Mucosa of gallbladder (tissue), 1 donor: ENCODE results near the gene IRF6. TPM values are rescaled to one million over a fixed set of nuclear protein-coding genes. Genes with fewer than 3 reads are reported as not detected.
A peak's percentile ranks its signal among the peaks of the same experiment; 100 is the strongest.
"Not testable (repeated sequence)": the region's sequence is repeated elsewhere in the genome, so short reads cannot be mapped to it uniquely, and the experiment has no call there.

Source experiments
- DNase-seq: peaks from one replicate; pipeline ENCODE4 v3.0.0-alpha.2; 2020; ENCODE audit warnings: low spot score
- total RNA-seq: library from RNA; stranded (reverse); gene quantifications from one replicate; pipeline ENCODE4 v1.2.1, GENCODE V29; 2021
- donor health status: DM: no; HTN: no; CAD: no.

IRF6 gene
- total RNA-seq, 1 donor from 2014 or later = 104 TPM

GRCh38 chr1:209823143-209824041 lies 17.4 kb upstream of the IRF6 start:
- no peak for DNase-seq

GRCh38 chr1:209822706-209823105 lies 16.8 kb upstream of the IRF6 start:
- no peak for DNase-seq

GRCh38 chr1:209820986-209821385 lies 15.0 kb upstream of the IRF6 start:
- no peak for DNase-seq

- DNase-seq = no peak
Measured at GRCh38 chr1:209819058-209819457, 13.1 kb upstream of the IRF6 start.

GRCh38 chr1:209817691-209818090 lies 11.7 kb upstream of the IRF6 start:
- DNase-seq = no peak

- DNase-seq = no peak
Measured at GRCh38 chr1:209816923-209817322, 11.0 kb upstream of the IRF6 start.

GRCh38 chr1:209815931-209816341 lies 10.0 kb upstream of the IRF6 start:
- DNase-seq = no peak

- DNase-seq = no peak
Measured at GRCh38 chr1:209815490-209815889, 9.5 kb upstream of the IRF6 start.

- DNase-seq = no peak
Measured at GRCh38 chr1:209813902-209814301, 8.0 kb upstream of the IRF6 start.

GRCh38 chr1:209810783-209811182 lies 4.8 kb upstream of the IRF6 start:
- no peak for DNase-seq

- DNase-seq = no peak
Measured at GRCh38 chr1:209809611-209810010, 3.7 kb upstream of the IRF6 start.

- DNase-seq = no peak
Measured at GRCh38 chr1:209808059-209808581, 2.2 kb upstream of the IRF6 start.

GRCh38 chr1:209807509-209807908 lies 1.6 kb upstream of the IRF6 start:
- DNase-seq = no peak

- DNase-seq = no peak
Measured at GRCh38 chr1:209805341-209805781, 581 bp downstream of the IRF6 start.

- DNase-seq = no peak
Measured at GRCh38 chr1:209803568-209803967, 2.4 kb downstream of the IRF6 start.

GRCh38 chr1:209802780-209803152 lies 3.2 kb downstream of the IRF6 start:
- no peak for DNase-seq

- peak; percentile 80 for DNase-seq
Measured at GRCh38 chr1:209802117-209802779, 3.7 kb downstream of the IRF6 start.

GRCh38 chr1:209800984-209801834 lies 4.7 kb downstream of the IRF6 start:
- DNase-seq = no peak

GRCh38 chr1:209797978-209798639 lies 7.8 kb downstream of the IRF6 start:
- no peak for DNase-seq

GRCh38 chr1:209793711-209794110 lies 12.2 kb downstream of the IRF6 start:
- not testable (repeated sequence) for DNase-seq

- DNase-seq = peak; percentile 37
Measured at GRCh38 chr1:209791920-209792319, 14.0 kb downstream of the IRF6 start.
